ENCODE data around the gene MAPK12. TPM values are rescaled to one million over a fixed set of nuclear protein-coding genes. Genes with fewer than 3 reads are reported as not detected.

The MAPK12 gene
- total RNA-seq, 1 experiment from 2014 or later = 86.7 TPM

- no peak overlapping the region for H3K4me2 ChIP-seq (ENCODE audit: low read length)
- H3K9ac ChIP-seq (ENCODE audit: low read length) = no peak overlapping the region
- no TSS peak for BruUV-seq (replicated peaks)
- no peak overlapping the region; the same call in 1 of the 2 replicates for H3K27ac ChIP-seq (ENCODE audit: low read depth, low read length)
- no peaks in the 10 kb centered on the region for H3K9me3 ChIP-seq (ENCODE audit: control insufficient read depth in 1 of 2, insufficient read depth in 1 of 2, low read depth in 1 of 2, low read length in 2 of 2)
- no peaks in the 10 kb centered on the region for H3K27me3 ChIP-seq (ENCODE audit: insufficient read depth, low read length)
- H3K36me3 ChIP-seq (ENCODE audit: control insufficient read depth in 1 of 2, insufficient read depth in 2 of 2, low read length in 2 of 2) = no peaks in the 10 kb centered on the region
- ATAC-seq (no peak), DNase-seq (ENCODE audit: low read depth, low spot score) (no peak)
- ChIA-PET RAD21 (ENCODE audit: low non-redundant PET in 1 of 2, low total read pairs in 2 of 2, uncharacterized antibody in 2 of 2, unreplicated experiment in 2 of 2) (no interaction called here), CTCF (no interaction called here), POLR2A (no interaction called here)
- TF ChIP-seq YY1 (IDR thresholded peaks at IDR 0.05; ENCODE audit: extremely low read depth, insufficient replicate concordance, low read depth, low read length) = no peak
- TF ChIP-seq CTCF (IDR thresholded peaks at IDR 0.05 in 2 of 3, conservative IDR thresholded peaks at IDR 0.05 in 1 of 3; ENCODE audit: borderline replicate concordance in 1 of 3, insufficient read depth in 1 of 3, low read depth in 2 of 3, low read length in 2 of 3) = no peak
- no peak for TF ChIP-seq EZH2 (IDR thresholded peaks at IDR 0.05)
- TF ChIP-seq REST (IDR thresholded peaks at IDR 0.05; ENCODE audit: low read depth) = no peak
- TF ChIP-seq ATF3 (IDR thresholded peaks at IDR 0.05) = no peak
- TF ChIP-seq JUND (IDR thresholded peaks at IDR 0.05) = no peak
- peaks cover 18% of the 10 kb centered on the region for H3K79me2 ChIP-seq (ENCODE audit: insufficient read depth, low read length)
- no peaks in the 10 kb centered on the region for H4K20me1 ChIP-seq (ENCODE audit: insufficient read depth)
- H2AFZ ChIP-seq (ENCODE audit: low read depth, low read length, poor library complexity, severe bottlenecking) = no peak overlapping the region
- H3K9me2 ChIP-seq (ENCODE audit: insufficient read depth) = no peaks in the 10 kb centered on the region
- H3K4me3 ChIP-seq (replicated peaks in 1 of 2; ENCODE audit: low read depth in 1 of 2, low read length in 2 of 2) = no peak overlapping the region
- intact Hi-C loops (cut with micrococcal nuclease) = no loop called here
- peaks cover 10 to 40% of the 10 kb centered on the region in 2 experiments for H3K4me1 ChIP-seq (ENCODE audit: control insufficient read depth in 1 of 2, insufficient read depth in 2 of 2, low read length in 2 of 2)
These were observed 48.7 kb upstream of the MAPK12 start for GRCh38 chr22:50310031-50310722.
